ENCODE measurements around the gene CCDC146.

Gene CCDC146

DNA sequence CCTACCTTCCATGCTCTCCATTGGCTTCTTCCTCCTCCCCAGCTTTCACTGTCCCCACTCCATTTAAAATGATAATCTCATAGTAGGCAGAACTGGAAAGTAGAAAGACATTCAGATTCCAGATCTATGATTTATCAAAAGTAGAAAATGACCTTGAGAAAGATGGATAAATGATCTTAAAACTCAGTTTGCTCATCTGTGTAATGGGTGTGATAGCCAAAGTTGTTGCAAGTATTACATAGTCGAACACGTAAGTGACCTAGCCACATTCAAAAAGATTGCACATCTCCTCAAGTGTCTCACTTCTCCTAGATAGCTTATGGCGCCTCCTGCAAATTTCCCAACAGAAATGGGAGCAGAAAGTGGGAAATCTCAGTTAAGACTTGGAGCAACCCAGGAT, 167.0 kb downstream of the CCDC146 start:
- Histone ChIP-seq H3K79me1 (ENCODE audit: low read depth, low read length) (no peaks in the 10 kb centered on the region), H3K4ac (ENCODE audit: low read length) (no peak overlapping the region), H2BK120ac (ENCODE audit: low read depth, low read length) (no peak overlapping the region), H2AK5ac (ENCODE audit: low read depth, low read length) (no peak overlapping the region), H3K4me1 (ENCODE audit: control insufficient read depth in 2 of 2, insufficient read depth in 1 of 2, low read depth in 1 of 2, low read length in 2 of 2) (no peaks in the 10 kb centered on the region), H2AFZ (ENCODE audit: low read length) (no peak overlapping the region), H3K27me3 (ENCODE audit: control insufficient read depth in 3 of 3, insufficient read depth in 3 of 3, low read depth in 1 of 3, low read length in 3 of 3) (no peaks in the 10 kb centered on the region), H3K4me3 (ENCODE audit: low read length in 2 of 2) (no peak overlapping the region), H3K9me3 (replicated peaks in 1 of 2; ENCODE audit: control insufficient read depth in 2 of 2, insufficient read depth in 1 of 2, low read depth in 1 of 2, low read length in 2 of 2) (no peaks in the 10 kb centered on the region), H3K9ac (ENCODE audit: low read depth, low read length, poor library complexity) (no peak overlapping the region), H3K4me2 (ENCODE audit: insufficient read depth, low read length, poor library complexity, severe bottlenecking) (no peak overlapping the region), H2BK12ac (ENCODE audit: low read length) (no peak overlapping the region), H4K91ac (ENCODE audit: low read depth, low read length, poor library complexity) (no peak overlapping the region), H3K36me3 (replicated peaks in 1 of 2; ENCODE audit: control insufficient read depth in 2 of 2, insufficient read depth in 2 of 2, low read length in 2 of 2) (no peaks in the 10 kb centered on the region), H4K8ac (ENCODE audit: low read depth, low read length) (no peak overlapping the region), H2BK15ac (ENCODE audit: low read length) (no peak overlapping the region), H3K23ac (ENCODE audit: low read depth, low read length, poor library complexity) (no peak overlapping the region), H3K27ac (replicated peaks; ENCODE audit: low read length) (no peak overlapping the region), H3K14ac (ENCODE audit: low read length) (no peak overlapping the region), H2BK5ac (ENCODE audit: low read length) (no peak overlapping the region), H3K18ac (ENCODE audit: low read length) (no peak overlapping the region)
- WGBS, 2 donors (ENCODE audit: extremely low coverage in 2 of 2, insufficient read length in 2 of 2, insufficient replicate concordance in 1 of 2), result no CpG with 5 or more reads among the region's 3 CpGs
- no peak for DNase-seq (ENCODE audit: low spot score)

DNA sequence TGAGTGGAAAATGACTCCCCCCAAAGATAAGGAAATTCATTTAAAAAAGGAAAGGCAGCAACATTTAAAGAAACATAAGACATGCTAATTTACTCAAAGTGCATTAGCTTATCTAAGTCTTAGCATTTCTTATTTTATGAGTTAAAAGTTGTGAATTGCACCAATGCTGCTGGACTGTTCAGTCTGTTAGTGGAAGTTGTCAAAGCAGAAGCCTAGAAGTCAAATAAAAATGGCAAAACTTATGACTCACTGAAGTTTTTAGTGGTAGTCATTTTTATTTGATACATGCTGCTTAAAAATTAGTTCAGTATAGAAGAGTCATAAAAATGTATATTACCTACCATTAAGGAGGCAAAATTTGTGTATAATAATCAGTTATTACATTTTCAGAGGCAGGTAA, 168.0 kb downstream of the CCDC146 start:
- Histone ChIP-seq H3K4me2 (ENCODE audit: insufficient read depth, low read length, poor library complexity, severe bottlenecking) (no peak overlapping the region), H3K18ac (ENCODE audit: low read length) (no peak overlapping the region), H3K9ac (ENCODE audit: low read depth, low read length, poor library complexity) (no peak overlapping the region), H3K27me3 (ENCODE audit: control insufficient read depth in 3 of 3, insufficient read depth in 3 of 3, low read depth in 1 of 3, low read length in 3 of 3) (no peaks in the 10 kb centered on the region), H2BK12ac (ENCODE audit: low read length) (no peak overlapping the region), H2BK120ac (ENCODE audit: low read depth, low read length) (no peak overlapping the region), H2AFZ (ENCODE audit: low read length) (no peak overlapping the region), H2AK5ac (ENCODE audit: low read depth, low read length) (no peak overlapping the region), H3K23ac (ENCODE audit: low read depth, low read length, poor library complexity) (no peak overlapping the region), H4K8ac (ENCODE audit: low read depth, low read length) (no peak overlapping the region), H3K14ac (ENCODE audit: low read length) (no peak overlapping the region), H3K79me1 (ENCODE audit: low read depth, low read length) (no peaks in the 10 kb centered on the region), H3K27ac (replicated peaks; ENCODE audit: low read length) (no peak overlapping the region), H2BK5ac (ENCODE audit: low read length) (no peak overlapping the region), H3K9me3 (replicated peaks in 1 of 2; ENCODE audit: control insufficient read depth in 2 of 2, insufficient read depth in 1 of 2, low read depth in 1 of 2, low read length in 2 of 2) (no peaks in the 10 kb centered on the region), H3K4me1 (ENCODE audit: control insufficient read depth in 2 of 2, insufficient read depth in 1 of 2, low read depth in 1 of 2, low read length in 2 of 2) (no peaks in the 10 kb centered on the region), H3K4ac (ENCODE audit: low read length) (no peak overlapping the region), H2BK15ac (ENCODE audit: low read length) (no peak overlapping the region), H4K91ac (ENCODE audit: low read depth, low read length, poor library complexity) (no peak overlapping the region), H3K36me3 (replicated peaks in 1 of 2; ENCODE audit: control insufficient read depth in 2 of 2, insufficient read depth in 2 of 2, low read length in 2 of 2) (no peaks in the 10 kb centered on the region), H3K4me3 (ENCODE audit: low read length in 2 of 2) (no peak overlapping the region)
- DNase-seq (ENCODE audit: low spot score), result no peak

DNA sequence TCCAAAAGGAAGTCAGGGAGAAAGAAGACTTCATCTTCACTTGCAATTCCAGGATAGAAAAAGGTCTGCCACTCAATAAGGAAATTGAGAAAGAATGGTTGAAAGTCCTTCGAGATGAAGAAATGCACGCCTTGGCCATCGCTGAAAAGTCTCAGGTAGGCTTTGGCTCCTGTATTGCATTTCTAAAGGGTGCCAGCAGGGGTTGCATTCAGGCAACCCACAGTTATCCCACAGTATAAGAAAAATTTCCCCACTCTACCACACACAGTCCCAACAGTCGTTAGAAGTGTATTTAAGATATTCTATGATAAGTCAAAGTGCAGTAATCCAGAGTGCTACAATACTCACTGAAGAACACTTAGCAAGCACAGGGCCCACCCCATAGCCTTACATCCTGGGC, 170.6 kb downstream of the CCDC146 start:
- Histone ChIP-seq H2BK120ac (ENCODE audit: low read depth, low read length) (no peak overlapping the region), H3K18ac (ENCODE audit: low read length) (no peak overlapping the region), H4K91ac (ENCODE audit: low read depth, low read length, poor library complexity) (no peak overlapping the region), H3K9me3 (replicated peaks in 1 of 2; ENCODE audit: control insufficient read depth in 2 of 2, insufficient read depth in 1 of 2, low read depth in 1 of 2, low read length in 2 of 2) (peaks cover 0 to 6% of the 10 kb centered on the region in 2 donors), H3K27me3 (ENCODE audit: control insufficient read depth in 3 of 3, insufficient read depth in 3 of 3, low read depth in 1 of 3, low read length in 3 of 3) (no peaks in the 10 kb centered on the region), H3K4me2 (ENCODE audit: insufficient read depth, low read length, poor library complexity, severe bottlenecking) (no peak overlapping the region), H3K27ac (replicated peaks; ENCODE audit: low read length) (no peak overlapping the region), H2BK15ac (ENCODE audit: low read length) (no peak overlapping the region), H4K8ac (ENCODE audit: low read depth, low read length) (no peak overlapping the region), H3K4me1 (ENCODE audit: control insufficient read depth in 2 of 2, insufficient read depth in 1 of 2, low read depth in 1 of 2, low read length in 2 of 2) (no peaks in the 10 kb centered on the region), H2AK5ac (ENCODE audit: low read depth, low read length) (no peak overlapping the region), H3K23ac (ENCODE audit: low read depth, low read length, poor library complexity) (no peak overlapping the region), H2AFZ (ENCODE audit: low read length) (no peak overlapping the region), H2BK5ac (ENCODE audit: low read length) (no peak overlapping the region), H3K9ac (ENCODE audit: low read depth, low read length, poor library complexity) (no peak overlapping the region), H3K36me3 (replicated peaks in 1 of 2; ENCODE audit: control insufficient read depth in 2 of 2, insufficient read depth in 2 of 2, low read length in 2 of 2) (no peaks in the 10 kb centered on the region), H3K79me1 (ENCODE audit: low read depth, low read length) (no peaks in the 10 kb centered on the region), H2BK12ac (ENCODE audit: low read length) (no peak overlapping the region), H3K14ac (ENCODE audit: low read length) (no peak overlapping the region), H3K4ac (ENCODE audit: low read length) (no peak overlapping the region), H3K4me3 (ENCODE audit: low read length in 2 of 2) (no peak overlapping the region)
- WGBS, 2 donors (ENCODE audit: extremely low coverage in 2 of 2, insufficient read length in 2 of 2, insufficient replicate concordance in 1 of 2), result no CpG with 5 or more reads among the region's 4 CpGs
- DNase-seq (ENCODE audit: low spot score), result no peak

DNA sequence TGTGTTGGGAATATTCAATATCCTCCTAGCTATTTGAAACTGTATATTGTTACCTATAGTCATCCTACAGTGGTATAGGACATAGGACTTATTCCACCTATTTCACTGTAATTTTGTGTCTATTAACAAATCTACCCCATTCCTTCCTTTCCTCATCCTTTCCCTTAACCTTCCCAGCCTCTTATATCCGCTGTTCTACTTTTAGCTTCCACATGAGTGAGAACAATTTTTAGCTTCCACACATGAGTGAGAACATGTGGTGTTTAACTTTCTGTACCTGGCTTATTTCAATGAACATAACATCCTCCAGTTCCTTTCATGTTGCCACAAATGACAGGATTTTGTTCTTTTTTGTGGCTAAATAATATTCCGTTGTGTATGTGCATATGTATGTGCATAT, 173.1 kb downstream of the CCDC146 start:
- no peaks in the 10 kb centered on the region for H3K27me3 ChIP-seq (ENCODE audit: control insufficient read depth in 3 of 3, insufficient read depth in 3 of 3, low read depth in 1 of 3, low read length in 3 of 3)
- H3K18ac ChIP-seq (ENCODE audit: low read length), result no peak overlapping the region
- H2BK120ac ChIP-seq (ENCODE audit: low read depth, low read length), result no peak overlapping the region
- H3K9me3 ChIP-seq (replicated peaks in 1 of 2; ENCODE audit: control insufficient read depth in 2 of 2, insufficient read depth in 1 of 2, low read depth in 1 of 2, low read length in 2 of 2), result peaks cover 0 to 6% of the 10 kb centered on the region in 2 donors
- no peak overlapping the region for H3K23ac ChIP-seq (ENCODE audit: low read depth, low read length, poor library complexity)
- no peaks in the 10 kb centered on the region for H3K79me1 ChIP-seq (ENCODE audit: low read depth, low read length)
- H3K27ac ChIP-seq (replicated peaks; ENCODE audit: low read length), result no peak overlapping the region
- no peak overlapping the region for H3K14ac ChIP-seq (ENCODE audit: low read length)
- WGBS, 2 donors (ENCODE audit: extremely low coverage in 2 of 2, insufficient read length in 2 of 2, insufficient replicate concordance in 1 of 2), result no CpG with 5 or more reads among the region's 2 CpGs
- H3K4me3 ChIP-seq (ENCODE audit: low read length in 2 of 2), result no peak overlapping the region
- H3K4me1 ChIP-seq (ENCODE audit: control insufficient read depth in 2 of 2, insufficient read depth in 1 of 2, low read depth in 1 of 2, low read length in 2 of 2), result no peaks in the 10 kb centered on the region
- H3K36me3 ChIP-seq (replicated peaks in 1 of 2; ENCODE audit: control insufficient read depth in 2 of 2, insufficient read depth in 2 of 2, low read length in 2 of 2), result no peaks in the 10 kb centered on the region
- no peak overlapping the region for H2BK12ac ChIP-seq (ENCODE audit: low read length)
- no peak overlapping the region for H3K9ac ChIP-seq (ENCODE audit: low read depth, low read length, poor library complexity)
- DNase-seq (ENCODE audit: low spot score), result no peak
- H3K4me2 ChIP-seq (ENCODE audit: insufficient read depth, low read length, poor library complexity, severe bottlenecking), result no peak overlapping the region
- H2BK5ac ChIP-seq (ENCODE audit: low read length), result no peak overlapping the region
- H2AFZ ChIP-seq (ENCODE audit: low read length), result no peak overlapping the region
- H4K8ac ChIP-seq (ENCODE audit: low read depth, low read length), result no peak overlapping the region
- H2BK15ac ChIP-seq (ENCODE audit: low read length), result no peak overlapping the region
- no peak overlapping the region for H3K4ac ChIP-seq (ENCODE audit: low read length)
- no peak overlapping the region for H2AK5ac ChIP-seq (ENCODE audit: low read depth, low read length)
- no peak overlapping the region for H4K91ac ChIP-seq (ENCODE audit: low read depth, low read length, poor library complexity)
